B cell (primary cell): ENCODE results near the gene AGTR1. TPM values are rescaled to one million over a fixed set of nuclear protein-coding genes. Genes with fewer than 3 reads are reported as not detected.

ENCODE experiments used
- ATAC-seq: fragments of 200-7000 bp; cut with Tn5 transposase; one replicate; pipeline ENCODE4 v1.10.0; 2021; ENCODE audit warnings: low read depth, mild to moderate bottlenecking, moderate number of reproducible peaks, moderate library complexity
- CTCF ChIA-PET: fragments of 350-600 bp; sonication (Branson Sonifier 250); formaldehyde crosslinking; loops from one replicate; lab custom pipeline; 2021; ENCODE audit warnings: antibody characterized with exemption, inconsistent platforms; lab: Charles Lee
- POLR2A ChIA-PET: fragments of 350-600 bp; sonication (Branson Sonifier 250); formaldehyde crosslinking; loops from one replicate; lab custom pipeline; 2021; ENCODE audit warnings: antibody characterized with exemption; lab: Charles Lee
- DNase-seq: peaks from one replicate; pipeline ENCODE4 v3.0.0; 2013
- H2AFZ ChIP-seq: 2 replicates; pipeline ENCODE4 v1.6.1; 2012; ENCODE audit warnings: mild to moderate bottlenecking, low read depth, low read length; ENCODE audit not compliant: insufficient read depth, poor library complexity, severe bottlenecking
- H3K27ac ChIP-seq, 2 donors: 1 replicate in 1 of 2; 2 replicates in 1 of 2; pipeline ENCODE4 v1.5.1; 2012 to 2013; ENCODE audit warnings: low read length in 2 of 2, mild to moderate bottlenecking in 2 of 2, moderate library complexity in 1 of 2
- H3K27me3 ChIP-seq, 4 experiments: fragments of 200-600 bp in 1 of 4; sonication (generic) in 1 of 4; replicated peaks in 1 of 4; 1 replicate in 2 of 4; 2 replicates in 2 of 4; pipeline versions ENCODE4 v1.6.1 to v1.7.0; 2013 to 2016; ENCODE audit warnings: low read length in 3 of 4, mild to moderate bottlenecking in 2 of 4, mixed read lengths in 1 of 4, moderate library complexity in 1 of 4; ENCODE audit not compliant: insufficient read depth in 4 of 4, control insufficient read depth in 3 of 4; ENCODE audit errors: control extremely low read depth in 1 of 4
- H3K36me3 ChIP-seq, 2 experiments: replicated peaks in 1 of 2; 1 replicate in 1 of 2; 2 replicates in 1 of 2; pipeline versions ENCODE4 v1.6.1 to v1.7.1; 2013; ENCODE audit warnings: low read length in 1 of 2; ENCODE audit not compliant: insufficient read depth in 2 of 2, control insufficient read depth in 1 of 2; ENCODE audit errors: control extremely low read depth in 1 of 2, extremely low read depth in 1 of 2
- H3K4me1 ChIP-seq, 2 donors: fragments of 200-600 bp in 1 of 2; sonication (generic) in 1 of 2; 1 replicate in 1 of 2; 2 replicates in 1 of 2; pipeline versions ENCODE4 v1.5.1 to v1.6.1; 2013 to 2017; ENCODE audit warnings: low read length in 2 of 2; ENCODE audit not compliant: control insufficient read depth in 2 of 2, insufficient read depth in 2 of 2
- H3K4me2 ChIP-seq: replicated peaks from 2 replicates; pipeline ENCODE3; 2012; ENCODE audit warnings: mild to moderate bottlenecking, low read depth, low read length; ENCODE audit not compliant: poor library complexity, severe bottlenecking
- H3K4me3 ChIP-seq, 5 experiments: fragments of 200-600 bp in 1 of 5; sonication (generic) in 1 of 5; 1 replicate in 3 of 5; 2 replicates in 2 of 5; pipeline versions ENCODE4 v1.5.1 to v1.7.0; 2011 to 2016; ENCODE audit warnings: low read length in 4 of 5, mild to moderate bottlenecking in 4 of 5, low read depth in 2 of 5, control low read depth in 1 of 5, moderate library complexity in 1 of 5; ENCODE audit not compliant: insufficient read depth in 1 of 5; ENCODE audit errors: control extremely low read depth in 1 of 5, extremely low read depth in 1 of 5
- H3K79me2 ChIP-seq: fragments of 200-600 bp; sonication (generic); one replicate; pipeline ENCODE4 v1.6.0; 2016; ENCODE audit warnings: low read length; ENCODE audit not compliant: control insufficient read depth, insufficient read depth
- H3K9ac ChIP-seq: fragments of 200-600 bp; sonication (generic); 2 replicates; pipeline ENCODE4 v1.6.1; 2017; ENCODE audit warnings: mild to moderate bottlenecking, low read length, moderate library complexity
- H3K9me3 ChIP-seq, 3 donors: one replicate each; pipeline versions ENCODE4 v1.6.1 to v1.7.1; 2013; ENCODE audit warnings: low read length in 2 of 3; ENCODE audit not compliant: control insufficient read depth in 2 of 3, insufficient read depth in 1 of 3; ENCODE audit errors: control extremely low read depth in 1 of 3
- H4K20me1 ChIP-seq: 2 replicates; pipeline ENCODE4 v1.6.0; 2012; ENCODE audit warnings: mild to moderate bottlenecking, low read length; ENCODE audit not compliant: insufficient read depth, control insufficient read depth, poor library complexity, severe bottlenecking
- H3K27ac Mint-ChIP-seq: one replicate; pipeline ENCODE4 v1.8.0; 2021; ENCODE audit warnings: mixed read lengths
- H3K27me3 Mint-ChIP-seq: one replicate; pipeline ENCODE4 v1.8.0; 2021; ENCODE audit warnings: mixed read lengths
- H3K4me1 Mint-ChIP-seq: one replicate; pipeline ENCODE4 v1.8.0; 2021; ENCODE audit warnings: mixed read lengths
- H3K4me3 Mint-ChIP-seq: one replicate; pipeline ENCODE4 v1.8.0; 2021; ENCODE audit warnings: mixed read lengths
- H3K9me3 Mint-ChIP-seq: one replicate; pipeline ENCODE4 v1.8.0; 2022; ENCODE audit warnings: mixed read lengths; ENCODE audit not compliant: insufficient read depth
- EZH2 ChIP-seq: IDR thresholded peaks from 2 replicates; pipeline ENCODE4 v1.6.1; 2012; ENCODE audit warnings: borderline replicate concordance, low read depth, mild to moderate bottlenecking, moderate library complexity, low read length; ENCODE audit not compliant: insufficient read depth, poor library complexity, severe bottlenecking
- WGBS: methylation state at CpG from one replicate; pipeline ENCODE4 v1.1.5; 2013; ENCODE audit warnings: missing lambda C conversion rate; ENCODE audit not compliant: insufficient coverage; 5-methylcytosine and 5-hydroxymethylcytosine counted together
- intact Hi-C: fragments of 100-400 bp; cut with micrococcal nuclease; formaldehyde crosslinking; loops from one replicate; pipeline ENCODE4 v1.10.0; 2022
- polyA plus RNA-seq: library from polyadenylated mRNA; depleted of rRNA; stranded (reverse); fragments of >200 nt; gene quantifications from 2 replicates; pipeline ENCODE4 v1.2.3, GENCODE V29; 2012
- total RNA-seq, 2 donors: library from RNA; stranded (reverse); fragments of 120-200 nt in 1 of 2; gene quantifications; 1 replicate in 1 of 2; 2 replicates in 1 of 2; pipeline versions ENCODE4 v1.2.3 to v1.2.4, GENCODE V29; 2013 to 2022
- TF ChIP-seq, protein P1 (sequence below): fragments of 200-600 bp; IDR thresholded peaks from one replicate; pipeline ENCODE4 v1.8.0; 2022; ENCODE audit warnings: antibody characterized with exemption, mild to moderate bottlenecking

AGTR1 gene
- total and polyA plus RNA-seq, 2 donors (not counting 1 experiment from before 2014, with no cell fraction given), result not detected

DNA sequence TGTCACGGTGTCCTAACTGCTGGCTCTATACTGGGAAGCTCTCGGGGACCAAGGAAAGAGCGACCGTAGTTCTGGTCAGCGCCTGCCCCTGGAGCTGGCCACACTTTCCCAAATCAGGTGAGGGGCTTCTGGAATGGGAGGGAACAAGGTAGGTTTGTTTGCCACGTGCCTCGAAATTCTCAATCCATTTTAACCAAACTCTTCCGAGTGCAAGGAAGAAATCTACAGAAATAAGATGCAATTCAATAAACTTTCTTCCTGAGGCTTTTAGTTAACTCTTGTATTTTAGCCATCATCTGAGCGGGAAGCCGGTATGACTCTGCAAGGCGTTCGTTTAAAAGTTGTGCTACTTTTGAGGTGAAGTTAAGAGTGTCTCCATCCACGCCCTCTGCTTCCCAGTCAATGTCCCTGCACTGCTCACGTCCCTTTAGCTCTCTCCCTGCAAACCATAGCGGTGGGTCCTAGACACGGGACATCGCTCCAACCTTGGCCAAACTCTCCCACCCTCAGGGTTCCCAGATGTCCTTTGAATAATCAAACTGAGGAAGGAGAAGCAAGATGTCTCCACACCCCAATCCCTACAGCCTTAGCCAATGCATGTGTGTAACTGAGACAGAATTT is 597 bp downstream of the AGTR1 start:
- Histone ChIP-seq H3K36me3 (no peaks in the 10 kb centered on the region), H2AFZ (no peak overlapping the region), H3K4me3 (no peak overlapping the region), H3K79me2 (no peaks in the 10 kb centered on the region), H3K27ac (no peak overlapping the region), H3K9ac (no peak overlapping the region), H4K20me1 (no peaks in the 10 kb centered on the region), H3K9me3 (no peaks in the 10 kb centered on the region), H3K4me1 (no peaks in the 10 kb centered on the region), H3K4me2 (no peak overlapping the region), H3K27me3 (peaks cover 0 to 4% (median 1%) of the 10 kb centered on the region in 4 experiments)
- ChIA-PET POLR2A (no interaction called here), CTCF (no interaction called here)
- TF ChIP-seq, protein P1, sequence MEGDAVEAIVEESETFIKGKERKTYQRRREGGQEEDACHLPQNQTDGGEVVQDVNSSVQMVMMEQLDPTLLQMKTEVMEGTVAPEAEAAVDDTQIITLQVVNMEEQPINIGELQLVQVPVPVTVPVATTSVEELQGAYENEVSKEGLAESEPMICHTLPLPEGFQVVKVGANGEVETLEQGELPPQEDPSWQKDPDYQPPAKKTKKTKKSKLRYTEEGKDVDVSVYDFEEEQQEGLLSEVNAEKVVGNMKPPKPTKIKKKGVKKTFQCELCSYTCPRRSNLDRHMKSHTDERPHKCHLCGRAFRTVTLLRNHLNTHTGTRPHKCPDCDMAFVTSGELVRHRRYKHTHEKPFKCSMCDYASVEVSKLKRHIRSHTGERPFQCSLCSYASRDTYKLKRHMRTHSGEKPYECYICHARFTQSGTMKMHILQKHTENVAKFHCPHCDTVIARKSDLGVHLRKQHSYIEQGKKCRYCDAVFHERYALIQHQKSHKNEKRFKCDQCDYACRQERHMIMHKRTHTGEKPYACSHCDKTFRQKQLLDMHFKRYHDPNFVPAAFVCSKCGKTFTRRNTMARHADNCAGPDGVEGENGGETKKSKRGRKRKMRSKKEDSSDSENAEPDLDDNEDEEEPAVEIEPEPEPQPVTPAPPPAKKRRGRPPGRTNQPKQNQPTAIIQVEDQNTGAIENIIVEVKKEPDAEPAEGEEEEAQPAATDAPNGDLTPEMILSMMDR, result no peak
- TF ChIP-seq EZH2, result no peak
- Mint-ChIP-seq H3K27ac (no peak overlapping the region), H3K4me3 (no peak overlapping the region), H3K27me3 (peaks cover 32% of the 10 kb centered on the region), H3K9me3 (no peaks in the 10 kb centered on the region), H3K4me1 (no peaks in the 10 kb centered on the region)
- ATAC-seq, result no peak
- intact Hi-C loops, result no loop called here
- no peak for DNase-seq
- 54% methylated on average over 11 of the region's 17 CpGs for WGBS

- Mint-ChIP-seq H3K9me3 (no peaks in the 10 kb centered on the region), H3K4me3 (no peak overlapping the region), H3K27me3 (peaks cover 3% of the 10 kb centered on the region), H3K27ac (no peak overlapping the region), H3K4me1 (no peaks in the 10 kb centered on the region)
- ChIA-PET CTCF (no interaction called here), POLR2A (no interaction called here)
- Histone ChIP-seq H3K4me1 (no peaks in the 10 kb centered on the region), H3K9ac (no peak overlapping the region), H3K4me2 (no peak overlapping the region), H3K9me3 (no peaks in the 10 kb centered on the region), H3K27me3 (no peaks in the 10 kb centered on the region), H4K20me1 (no peaks in the 10 kb centered on the region), H3K36me3 (no peaks in the 10 kb centered on the region), H3K79me2 (no peaks in the 10 kb centered on the region), H3K4me3 (no peak overlapping the region), H2AFZ (no peak overlapping the region), H3K27ac (no peak overlapping the region)
- DNase-seq (no peak), ATAC-seq (no peak)
- intact Hi-C loops, result no loop called here
- no peak for TF ChIP-seq EZH2
- TF ChIP-seq, protein P1, result no peak
Measured at GRCh38 chr3:148705314-148705713, 7.6 kb downstream of the AGTR1 start.
